HG02981 (cell line): ENCODE data around the gene NBDY.
"Not testable (repeated sequence)": the region's sequence is repeated elsewhere in the genome, so short reads cannot be mapped to it uniquely, and the experiment has no call there.

Experiments used
- ATAC-seq: cut with Tn5 transposase; IDR thresholded peaks from one replicate; pipeline ENCODE4 v1.9.1; 2021; ENCODE audit warnings: mild to moderate bottlenecking, moderate library complexity; ENCODE audit not compliant: unreplicated experiment

The NBDY gene

GRCh38 chrX:56729152-56729850 lies at the start of gene NBDY:
NBDY (plus strand) TSS chrX:56729243; CDS start chrX:56729354, 111 bp downstream.
- ATAC-seq, result peak; percentile 74

- not testable (repeated sequence) for ATAC-seq
Observed at GRCh38 chrX:56704530-56704929, 24.5 kb upstream of the NBDY start.

GRCh38 chrX:56726605-56727004 lies 2.4 kb upstream of the NBDY start:
- ATAC-seq, result peak; percentile 53

DNA sequence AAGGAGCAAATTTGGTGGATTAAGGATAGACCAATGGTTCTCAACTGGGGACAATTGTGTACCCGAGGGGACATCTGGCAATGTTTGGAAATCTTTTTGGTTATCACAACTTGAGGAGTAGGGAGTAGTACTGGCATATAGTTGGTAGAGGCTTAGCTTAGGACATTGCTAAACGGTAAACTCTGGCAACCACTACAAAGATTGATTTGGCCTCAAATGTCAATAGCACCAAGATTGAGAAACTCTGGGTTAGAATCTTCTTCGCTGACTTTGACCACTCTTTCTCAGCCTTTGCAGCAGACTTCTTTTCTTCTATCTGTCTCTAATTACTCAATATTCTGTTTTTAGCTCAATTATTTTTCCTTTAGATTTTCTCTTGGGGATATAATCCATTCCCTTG lies 1.5 kb upstream of the NBDY start:
- no peak for ATAC-seq

DNA sequence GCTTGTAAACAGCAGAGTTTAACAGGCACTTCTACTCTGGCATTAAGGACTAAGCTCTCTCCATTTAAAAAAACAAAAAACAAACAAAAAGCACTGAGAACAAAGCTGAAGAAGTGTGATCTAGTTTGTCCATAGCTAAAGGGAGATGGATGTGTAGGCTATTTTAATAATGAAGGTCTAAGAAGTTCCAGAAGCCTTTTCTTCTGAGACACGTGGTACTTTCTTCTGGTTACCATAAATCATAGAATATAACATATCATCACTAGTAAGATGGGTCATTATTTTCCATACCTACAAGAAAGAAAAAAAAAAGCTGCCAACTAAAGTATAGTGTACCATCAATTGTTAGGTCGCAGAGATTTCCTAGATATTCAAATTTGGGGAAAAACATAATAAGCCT lies 722 bp upstream of the NBDY start:
- ATAC-seq, result no peak

DNA sequence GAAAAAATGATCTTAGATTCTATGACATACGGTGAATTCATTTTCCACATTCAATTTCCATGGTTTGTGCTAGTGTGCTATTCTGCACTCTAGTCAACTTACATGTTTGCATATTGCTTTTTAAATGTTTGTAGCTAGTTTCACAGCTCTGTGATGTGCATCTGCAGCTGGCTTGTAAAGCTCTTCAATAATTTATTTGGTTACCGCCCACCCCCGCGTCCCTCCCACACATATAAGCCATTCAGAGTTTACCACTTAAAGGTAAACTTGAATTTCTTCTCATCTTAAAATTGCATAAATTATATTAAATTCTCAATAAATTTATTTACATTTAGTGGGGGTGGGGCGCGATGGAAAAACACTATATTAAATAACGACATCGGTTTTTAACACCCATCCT lies 291 bp upstream of the NBDY start:
- ATAC-seq, result peak; percentile 47

GRCh38 chrX:56733459-56734046 lies 4.5 kb downstream of the NBDY start:
- ATAC-seq, result no peak

- no peak for ATAC-seq
Observed at GRCh38 chrX:56736219-56736618, 7.2 kb downstream of the NBDY start.

DNA sequence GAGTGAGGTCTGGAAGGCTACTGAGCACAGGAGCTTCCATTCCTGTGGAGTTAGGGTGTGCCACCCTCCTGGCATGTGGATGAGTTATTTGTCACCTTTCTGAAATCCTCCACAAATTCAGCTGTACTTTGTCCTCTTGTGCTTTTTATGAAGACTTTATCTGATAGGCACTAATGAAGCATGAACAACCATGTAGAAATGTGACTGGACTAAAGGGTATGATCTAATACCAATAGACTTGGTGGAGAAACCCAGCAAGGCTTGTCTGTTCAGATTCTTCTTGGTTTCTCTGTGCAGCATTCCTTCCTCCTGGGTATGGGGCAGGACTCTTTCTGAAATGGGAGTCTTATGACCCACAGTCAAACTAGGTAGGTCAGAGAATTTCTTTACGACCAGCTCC lies 9.6 kb downstream of the NBDY start:
- no peak for ATAC-seq

- ATAC-seq, result no peak
Observed at GRCh38 chrX:56744996-56745395, 16.0 kb downstream of the NBDY start.

DNA sequence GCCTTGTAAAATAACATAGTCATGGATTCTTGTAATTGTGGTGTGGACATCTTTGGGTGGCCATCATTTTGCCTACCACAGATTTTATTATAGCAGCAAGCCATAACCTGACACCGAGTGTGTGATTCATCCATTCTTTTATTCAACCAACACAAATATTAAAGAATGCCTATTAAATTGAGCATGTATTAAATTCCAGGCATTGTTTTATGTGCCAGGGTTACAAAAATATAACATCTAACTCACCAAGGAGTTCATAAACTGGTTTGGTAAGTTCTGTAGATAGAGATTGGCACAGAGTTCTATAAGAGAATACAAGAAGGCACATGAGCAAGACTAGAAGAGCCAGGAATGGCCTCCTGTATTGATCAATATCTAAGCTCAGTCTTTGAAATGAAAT lies 18.0 kb downstream of the NBDY start:
- no peak for ATAC-seq

DNA sequence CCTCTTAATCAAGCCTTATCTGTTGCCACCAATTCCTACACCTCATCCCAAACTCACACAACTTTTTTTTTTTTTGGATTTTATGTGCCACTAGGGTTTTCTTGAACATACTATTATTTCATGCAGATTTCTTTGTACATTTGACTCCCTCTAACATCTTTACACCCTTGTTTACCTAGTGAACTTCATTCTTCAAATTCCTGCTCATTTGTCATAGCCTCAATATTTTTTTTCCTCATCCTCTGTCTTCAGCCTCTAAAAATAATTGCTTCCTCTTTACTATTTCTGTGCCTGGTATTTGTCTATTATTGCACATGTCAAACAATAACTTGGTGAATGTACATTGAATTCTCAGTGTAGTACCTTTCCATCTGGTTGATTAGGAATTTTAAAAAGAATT lies 22.0 kb downstream of the NBDY start:
- ATAC-seq, result no peak

GRCh38 chrX:56757327-56757726 lies 28.3 kb downstream of the NBDY start:
- no peak for ATAC-seq

DNA sequence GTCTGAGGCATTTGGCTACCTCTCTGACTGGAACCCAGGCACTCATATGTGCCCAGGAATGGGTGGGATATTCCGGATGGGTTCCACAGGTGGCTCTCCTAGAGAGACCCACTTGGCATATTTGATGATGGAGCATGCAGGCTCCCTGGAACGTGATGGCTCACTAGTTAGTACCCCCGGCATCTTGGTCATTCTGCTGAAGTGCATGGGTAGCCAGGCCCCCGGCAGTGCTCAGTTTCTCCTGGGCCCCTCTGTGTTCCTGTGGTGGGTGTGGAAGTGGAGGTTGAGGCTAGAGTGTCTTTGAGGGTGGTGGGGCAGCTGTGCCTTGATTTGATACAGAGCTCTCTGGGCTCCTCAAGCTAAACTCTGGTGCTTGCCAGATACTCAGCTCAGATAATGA lies 29.4 kb downstream of the NBDY start:
- ATAC-seq, result no peak

DNA sequence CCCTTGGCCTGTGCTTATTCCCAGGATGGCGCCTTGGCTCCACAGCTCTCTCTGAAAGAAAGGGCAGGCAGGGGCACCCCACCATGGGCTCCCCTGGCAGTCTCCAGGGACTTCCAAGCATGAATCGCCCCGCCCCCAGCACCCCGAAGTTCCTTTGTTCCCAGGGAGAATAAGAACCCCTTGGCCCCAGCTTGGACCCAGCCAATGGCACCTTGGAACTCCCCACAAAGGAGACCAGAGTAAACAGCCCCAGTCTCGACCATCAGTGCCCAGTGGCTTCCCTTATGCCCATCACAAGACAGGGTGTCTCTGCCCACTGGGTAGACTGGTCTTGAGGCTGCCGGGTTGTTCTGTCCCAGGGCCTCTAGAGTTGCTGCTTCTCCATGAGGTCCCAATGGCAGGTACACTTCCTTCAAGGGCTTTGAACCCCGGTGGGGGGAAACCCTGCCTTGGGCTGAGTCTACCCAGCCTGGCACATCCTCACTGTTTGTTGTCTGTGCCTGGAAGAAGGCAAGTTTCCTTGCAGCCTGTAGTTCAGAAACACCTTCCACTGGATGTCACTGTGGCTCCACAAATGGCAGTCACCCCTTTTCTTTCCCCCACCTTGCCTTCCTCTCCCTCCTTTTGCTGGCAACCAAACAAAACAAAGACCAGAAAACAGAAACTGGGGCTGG lies 30.8 kb downstream of the NBDY start:
- no peak for ATAC-seq

- not testable (repeated sequence) for ATAC-seq
Observed at GRCh38 chrX:56760410-56761124, 31.5 kb downstream of the NBDY start.

- no peak for ATAC-seq
Observed at GRCh38 chrX:56761167-56761566, 32.1 kb downstream of the NBDY start.

- no peak for ATAC-seq
Observed at GRCh38 chrX:56762220-56762619, 33.2 kb downstream of the NBDY start.

DNA sequence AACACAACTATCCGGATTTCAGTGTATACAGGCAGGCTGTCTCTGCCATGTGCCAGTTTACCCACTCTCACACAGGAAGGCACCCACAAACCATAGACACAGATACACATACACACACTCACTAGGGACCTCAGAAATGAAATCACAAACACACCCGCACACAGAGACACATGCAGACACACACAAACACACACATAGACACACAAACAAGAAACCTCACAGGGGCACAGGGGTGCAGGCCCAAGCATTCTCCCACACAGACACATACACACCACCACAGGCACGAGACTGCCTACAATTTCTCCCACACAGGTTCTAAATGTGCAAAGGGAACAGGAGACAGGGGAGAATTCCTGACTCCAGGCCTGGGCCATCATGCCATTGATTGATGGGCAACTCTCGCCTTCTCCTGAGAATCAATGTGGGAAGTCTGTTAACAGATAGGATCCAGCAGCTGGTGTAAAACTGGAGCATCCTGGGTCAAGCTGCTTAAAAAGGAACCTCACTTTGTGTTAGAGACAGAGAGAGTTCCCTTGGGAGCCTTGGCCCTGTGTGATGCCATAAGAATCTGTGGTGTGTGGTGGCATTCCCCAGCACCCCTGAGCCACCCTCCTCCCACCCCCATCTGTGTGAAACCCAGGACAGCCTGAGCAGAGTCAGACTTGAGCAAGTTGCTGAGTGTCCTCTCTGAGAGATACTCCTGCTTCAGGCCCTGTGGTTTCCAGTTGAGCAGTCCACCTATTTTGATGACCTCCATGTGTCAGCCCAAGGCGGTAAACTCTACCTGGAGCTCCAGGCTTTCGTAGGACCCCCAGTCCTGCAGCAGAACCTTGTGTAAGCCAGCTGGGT lies 33.9 kb downstream of the NBDY start:
- ATAC-seq, result no peak

- no peak for ATAC-seq
Observed at GRCh38 chrX:56763556-56764152, 34.6 kb downstream of the NBDY start.
